Measurements from ENCODE around the gene CDYL.

DNA sequence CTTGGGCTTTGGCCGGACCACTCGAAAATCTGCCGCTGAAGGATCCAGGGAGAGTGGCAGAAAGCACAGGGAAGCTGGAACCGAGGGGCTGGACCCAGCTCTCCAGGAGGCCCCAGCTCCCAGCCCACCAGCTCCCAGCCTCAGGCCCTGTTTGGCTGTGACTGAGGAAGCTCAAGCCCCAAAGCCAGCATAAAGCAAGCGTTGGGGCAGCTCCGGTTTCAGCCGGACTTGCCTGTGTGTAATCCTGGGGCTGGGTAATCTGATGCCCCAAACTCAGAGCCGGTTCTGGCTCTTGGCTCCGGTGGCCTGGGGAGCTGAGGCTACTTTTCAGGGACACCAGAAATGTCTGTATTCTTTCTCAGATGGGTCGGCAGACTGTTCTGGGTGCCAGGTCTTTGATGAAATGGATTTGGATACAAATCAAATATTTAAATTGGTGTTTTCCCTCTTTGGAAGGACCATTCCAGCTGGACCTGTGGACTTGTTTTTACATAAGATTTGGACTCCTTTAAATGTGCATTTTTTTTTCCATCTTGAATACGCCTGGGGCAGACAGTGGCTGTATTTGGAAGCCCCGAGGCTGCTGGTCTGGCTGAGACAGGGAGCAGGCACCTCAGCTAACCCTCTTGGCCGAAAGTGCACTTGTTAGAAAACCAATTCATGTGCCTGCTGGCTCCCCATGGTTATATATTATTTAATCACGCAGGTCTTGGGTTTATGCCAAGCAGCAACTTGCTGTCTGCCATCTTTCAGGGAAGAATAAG lies 198.0 kb downstream of the CDYL start:
- TF ChIP-seq POLR2AphosphoS5 (IDR thresholded peaks at IDR 0.05; ENCODE audit: low read depth, low read length) (no peak), POLR2A (IDR thresholded peaks at IDR 0.05; ENCODE audit: low read depth, low read length) (no peak), TAF1 (IDR thresholded peaks at IDR 0.05; ENCODE audit: borderline replicate concordance, low read depth, low read length) (no peak)
